ENCODE measurements around the gene CD9.

Gene CD9

GRCh38 chr12:6250343-6250742 is 50.1 kb downstream of the CD9 start:
- no peak for DNase-seq

GRCh38 chr12:6253278-6253677 is 53.1 kb downstream of the CD9 start:
- DNase-seq: no peak

- no peak for DNase-seq
These were observed 54.3 kb downstream of the CD9 start for GRCh38 chr12:6254491-6254890.

- no peak for DNase-seq
These were observed 56.8 kb downstream of the CD9 start for GRCh38 chr12:6257007-6257406.

- DNase-seq: no peak
These were observed 62.0 kb downstream of the CD9 start for GRCh38 chr12:6262211-6262610.

GRCh38 chr12:6262623-6263022 is 62.4 kb downstream of the CD9 start:
- DNase-seq: no peak

GRCh38 chr12:6263931-6264330 is 63.7 kb downstream of the CD9 start:
- DNase-seq: no peak

GRCh38 chr12:6264402-6265037 is 64.3 kb downstream of the CD9 start:
- DNase-seq: no peak

- no peak for DNase-seq
These were observed 64.8 kb downstream of the CD9 start for GRCh38 chr12:6265038-6265405.

- DNase-seq: no peak
These were observed 66.4 kb downstream of the CD9 start for GRCh38 chr12:6266541-6266966.

- DNase-seq: peak in 1 of 2 donors; percentile 70
These were observed 66.9 kb downstream of the CD9 start for GRCh38 chr12:6266971-6267721.

- DNase-seq: no peak
These were observed 68.4 kb downstream of the CD9 start for GRCh38 chr12:6268484-6269157.

- no peak for DNase-seq
These were observed 69.8 kb downstream of the CD9 start for GRCh38 chr12:6269986-6270385.

GRCh38 chr12:6271281-6271680 is 71.1 kb downstream of the CD9 start:
- DNase-seq: no peak

- no peak for DNase-seq
These were observed 72.4 kb downstream of the CD9 start for GRCh38 chr12:6272300-6273204.

GRCh38 chr12:6273205-6273540 is 73.0 kb downstream of the CD9 start:
- no peak for DNase-seq

GRCh38 chr12:6273541-6274230 is 73.5 kb downstream of the CD9 start:
- DNase-seq: no peak

- no peak for DNase-seq
These were observed 74.3 kb downstream of the CD9 start for GRCh38 chr12:6274231-6275221.

- no peak for DNase-seq
These were observed 76.0 kb downstream of the CD9 start for GRCh38 chr12:6275928-6276887.
